ENCODE results near the gene GATM.

- TF ChIP-seq CTCF (IDR thresholded peaks at IDR 0.05), result no peak
- no peak for TF ChIP-seq POLR2A (IDR thresholded peaks at IDR 0.05)
Measured at GRCh38 chr15:45346381-45346780, 32.0 kb downstream of the GATM start.
